GM18502 (cell line): Measurements from ENCODE around the gene TXN.

Experiments
- ATAC-seq: cut with Tn5 transposase; IDR thresholded peaks from one replicate; pipeline ENCODE4 v1.9.1; 2021; ENCODE audit warnings: mild to moderate bottlenecking; ENCODE audit not compliant: unreplicated experiment, poor library complexity

TXN gene

DNA sequence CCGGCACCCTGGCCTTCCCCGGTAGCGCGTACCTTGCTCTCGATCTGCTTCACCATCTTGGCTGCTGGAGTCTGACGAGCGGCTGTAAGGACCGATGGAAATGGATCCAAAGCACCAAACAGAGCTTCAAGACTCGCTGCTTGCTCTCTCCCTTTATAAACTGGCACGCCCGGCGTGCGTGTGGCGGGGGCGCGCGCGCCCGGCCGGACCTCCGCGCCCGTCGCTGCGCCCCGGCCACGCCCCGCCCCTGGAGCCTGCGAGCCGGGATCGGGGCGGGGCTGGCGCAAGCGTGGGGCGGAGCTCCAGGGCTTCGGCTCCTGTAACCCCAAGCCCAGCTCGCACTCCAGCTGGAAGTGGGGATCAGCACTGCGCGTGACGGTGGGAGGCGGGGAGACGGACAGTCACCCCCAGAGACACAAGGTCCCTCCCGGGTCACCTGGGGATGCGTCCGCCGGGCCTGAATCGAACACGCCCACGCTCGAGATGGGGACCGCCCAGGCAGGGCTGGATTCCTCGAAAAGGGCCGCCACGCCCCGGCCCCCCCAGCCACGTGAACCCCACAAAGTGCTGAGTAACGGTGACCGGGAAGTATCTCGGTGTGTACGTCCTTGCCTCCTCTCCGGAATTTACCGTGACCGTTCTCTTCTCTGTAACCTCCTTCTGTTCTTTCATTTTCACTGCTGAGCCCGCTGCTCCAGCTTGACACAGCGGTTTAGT, at the start of gene TXN:
Gene TXN (minus strand): TSS at position 128 of the 717 bp plus-strand sequence. CDS start 72 bp downstream, at position 56.
- ATAC-seq, result peak; percentile 72

DNA sequence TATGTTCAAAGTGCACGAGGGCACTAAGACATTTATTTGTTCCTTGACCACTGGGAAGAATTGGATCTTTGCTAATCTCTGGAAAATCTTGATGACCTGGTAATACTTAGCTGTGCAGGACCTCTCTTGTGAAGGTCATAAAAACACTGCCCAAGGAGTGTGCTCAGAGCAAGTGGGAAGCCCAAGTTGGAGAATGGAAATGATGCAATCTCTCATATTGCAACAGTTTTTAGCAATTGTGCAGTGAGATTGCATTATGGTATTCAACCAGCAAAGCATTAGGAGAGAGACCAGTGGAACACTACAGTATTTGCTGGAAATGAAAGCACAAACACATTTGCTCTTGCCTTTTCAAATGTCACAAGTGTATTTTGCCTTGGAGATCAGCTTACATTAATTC, 46.8 kb upstream of the TXN start:
- ATAC-seq, result no peak

DNA sequence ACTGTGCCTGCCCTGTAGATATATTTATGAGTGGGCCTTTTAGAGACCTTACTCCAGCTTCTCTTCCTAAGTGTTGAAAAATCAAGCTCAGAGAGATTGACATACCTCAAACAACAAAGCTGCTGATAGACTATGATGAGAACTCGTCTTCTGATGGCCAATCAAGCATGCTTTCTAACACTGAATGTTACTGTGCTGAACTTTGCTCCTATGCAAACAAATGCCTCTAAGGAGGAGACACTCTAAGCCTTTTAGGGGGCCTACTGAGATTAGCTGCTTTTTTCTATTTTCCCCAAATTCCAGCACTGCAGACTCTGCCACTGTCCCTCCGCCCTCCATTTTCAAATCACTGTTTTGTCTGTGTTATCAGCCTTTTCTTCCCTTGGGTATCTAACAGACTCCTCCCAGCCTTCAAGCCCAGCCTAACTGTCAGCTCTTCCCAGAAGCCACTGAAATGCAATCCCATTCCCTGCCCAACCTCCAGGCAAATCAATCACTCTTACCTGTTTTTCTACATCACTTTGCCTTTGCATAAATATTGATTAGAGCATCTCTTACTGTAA, 41.8 kb upstream of the TXN start:
- no peak for ATAC-seq

DNA sequence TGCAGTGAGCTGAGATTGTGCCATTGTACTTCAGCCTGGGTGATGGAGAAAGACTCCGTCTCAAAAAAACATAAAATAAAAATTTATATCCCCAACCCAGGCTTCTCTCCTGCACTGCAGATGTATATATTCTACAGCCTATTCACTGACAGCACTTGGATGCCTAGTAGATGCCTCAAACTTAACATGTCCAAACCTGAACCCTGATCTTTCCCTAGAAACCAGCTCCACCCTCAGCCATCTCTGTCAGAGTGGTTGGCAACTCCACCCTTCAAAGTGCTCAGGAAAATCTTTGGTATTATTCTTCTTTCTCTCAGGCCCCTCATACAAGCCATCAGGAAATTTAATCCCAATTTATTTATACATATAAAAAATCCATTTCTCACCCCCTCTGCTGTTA, 36.9 kb upstream of the TXN start:
- ATAC-seq, result no peak

DNA sequence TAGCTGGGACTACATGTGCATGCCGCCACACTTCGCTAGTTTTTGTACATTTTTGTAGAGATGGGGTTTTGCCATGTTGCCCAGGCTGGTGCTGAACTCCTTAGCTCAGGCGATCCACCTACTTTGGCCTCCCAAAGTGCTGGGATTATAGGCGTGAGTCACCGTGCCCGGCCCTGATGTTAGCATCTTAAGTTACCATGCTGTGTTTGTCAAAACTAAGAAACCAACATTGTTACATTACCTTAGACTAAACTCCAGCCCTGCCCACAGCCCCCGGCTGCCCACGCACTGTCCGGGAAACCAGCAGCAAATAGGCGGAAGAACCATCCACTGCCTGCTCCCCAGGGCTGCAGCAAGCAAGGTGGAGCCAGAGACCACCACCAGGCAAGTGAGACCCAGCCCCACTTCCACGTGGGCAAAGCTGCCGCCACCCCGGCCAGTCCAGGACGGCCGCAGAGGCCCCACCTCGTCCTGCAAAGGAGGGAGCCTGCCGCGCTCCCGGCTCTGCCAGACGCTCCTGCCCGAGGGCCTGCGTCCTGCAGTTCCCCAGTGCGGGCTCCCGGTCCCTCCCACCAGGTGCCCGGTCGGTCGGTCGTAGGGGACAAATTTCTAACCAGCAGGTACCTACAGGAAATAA, 35.7 kb upstream of the TXN start:
- ATAC-seq, result no peak

GRCh38 chr9:110290001-110290400, 33.7 kb upstream of the TXN start:
- ATAC-seq, result no peak

DNA sequence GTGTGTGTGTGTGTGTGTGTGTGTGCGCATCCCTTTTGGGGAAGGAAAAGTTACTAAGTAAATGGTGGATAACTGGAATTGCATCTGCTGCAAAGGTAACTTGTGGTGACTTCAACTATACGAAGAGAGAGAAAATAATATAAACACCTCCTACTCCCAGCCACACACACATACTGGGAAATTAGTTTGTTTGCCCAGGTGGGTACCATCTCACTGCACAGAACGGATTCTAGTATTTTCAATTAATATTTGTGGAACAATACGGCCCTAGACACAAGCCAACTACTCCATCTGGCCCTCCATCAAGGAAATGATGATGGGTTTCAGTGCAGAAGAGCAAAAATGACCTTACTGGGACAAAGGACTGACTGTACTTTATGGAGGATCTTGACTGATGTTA, 32.2 kb upstream of the TXN start:
- ATAC-seq, result no peak

DNA sequence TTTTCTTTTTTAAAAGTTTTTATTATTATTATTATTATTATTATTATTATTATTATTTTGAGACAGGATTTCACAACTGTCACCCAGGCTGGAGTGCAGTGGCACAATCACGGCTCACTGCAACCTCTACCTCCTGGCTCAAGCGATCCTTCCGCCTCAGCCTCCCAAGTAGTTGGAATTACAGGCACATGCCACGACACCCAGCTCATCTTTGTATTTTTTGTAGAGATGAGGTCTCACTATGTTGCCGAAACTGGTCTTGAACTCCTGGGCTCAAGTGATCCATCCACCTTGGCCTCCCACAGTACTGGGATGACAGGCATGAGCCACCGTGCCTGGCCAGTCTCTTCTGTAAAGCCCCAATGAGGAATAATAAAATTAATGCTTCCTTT, 31.0 kb upstream of the TXN start:
- ATAC-seq, result no peak

GRCh38 chr9:110284211-110284844, 28.0 kb upstream of the TXN start:
- ATAC-seq, result no peak

DNA sequence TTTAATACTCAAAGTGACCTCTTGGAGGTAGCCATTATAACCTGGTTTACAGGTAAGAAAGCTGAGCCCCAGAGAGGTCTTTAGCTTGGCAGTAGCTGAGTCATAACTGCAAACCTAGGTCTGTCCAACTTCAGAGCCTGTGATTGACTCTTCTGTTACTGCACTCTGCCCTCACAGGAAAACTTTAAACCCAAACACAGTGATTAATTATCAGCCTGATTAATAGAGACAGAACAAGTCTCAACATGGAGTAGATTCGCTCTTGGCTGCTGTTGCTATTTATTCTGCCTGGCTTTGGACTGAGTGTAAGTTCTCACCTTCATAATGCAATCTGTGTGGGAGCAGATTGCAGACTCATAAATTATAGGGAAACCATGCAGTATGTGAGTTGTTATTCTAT, 27.4 kb upstream of the TXN start:
- ATAC-seq, result no peak

DNA sequence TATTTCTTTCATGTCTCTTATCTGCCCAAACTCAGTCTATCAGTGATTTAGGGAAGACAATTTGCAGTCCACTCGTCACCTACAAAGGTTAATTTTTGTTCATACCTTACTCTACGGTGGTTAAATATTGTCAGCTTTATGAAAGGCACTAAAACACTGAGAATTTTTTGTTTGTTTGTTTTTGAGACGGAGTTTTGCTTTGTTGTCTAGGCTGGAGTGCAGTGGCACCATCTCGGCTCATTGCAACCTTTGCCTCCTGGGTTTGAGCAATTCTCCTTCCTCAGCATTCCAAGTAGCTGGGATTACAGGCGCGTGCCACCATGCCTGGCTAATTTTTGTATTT, 26.4 kb upstream of the TXN start:
- no peak for ATAC-seq

GRCh38 chr9:110282018-110282738, 25.9 kb upstream of the TXN start:
- no peak for ATAC-seq

- no peak for ATAC-seq
Observed at GRCh38 chr9:110278080-110278707, 21.9 kb upstream of the TXN start.

GRCh38 chr9:110276781-110277180, 20.5 kb upstream of the TXN start:
- no peak for ATAC-seq

- no peak for ATAC-seq
Observed at GRCh38 chr9:110270211-110270995, 14.1 kb upstream of the TXN start.

DNA sequence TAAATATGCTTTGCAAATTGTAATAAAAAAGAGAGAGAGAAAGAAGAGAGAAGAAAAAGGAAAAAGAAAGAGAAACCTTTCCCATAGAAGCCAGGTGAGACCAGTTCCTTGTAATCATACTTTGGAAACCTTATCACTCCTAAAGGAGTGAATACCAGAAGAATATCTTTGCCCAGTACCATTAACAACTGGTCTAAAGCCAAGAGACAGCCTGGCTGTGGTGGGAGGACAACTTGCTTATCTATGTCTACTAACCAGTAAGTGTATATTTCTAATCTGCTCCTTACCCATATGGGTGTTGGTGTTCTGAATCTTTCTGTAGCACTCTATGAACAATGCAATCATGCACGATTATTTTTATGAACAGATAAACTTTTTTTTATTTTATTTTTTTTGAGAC, 10.5 kb upstream of the TXN start:
- ATAC-seq, result no peak

- ATAC-seq, result no peak
Observed at GRCh38 chr9:110261632-110262031, 5.3 kb upstream of the TXN start.

DNA sequence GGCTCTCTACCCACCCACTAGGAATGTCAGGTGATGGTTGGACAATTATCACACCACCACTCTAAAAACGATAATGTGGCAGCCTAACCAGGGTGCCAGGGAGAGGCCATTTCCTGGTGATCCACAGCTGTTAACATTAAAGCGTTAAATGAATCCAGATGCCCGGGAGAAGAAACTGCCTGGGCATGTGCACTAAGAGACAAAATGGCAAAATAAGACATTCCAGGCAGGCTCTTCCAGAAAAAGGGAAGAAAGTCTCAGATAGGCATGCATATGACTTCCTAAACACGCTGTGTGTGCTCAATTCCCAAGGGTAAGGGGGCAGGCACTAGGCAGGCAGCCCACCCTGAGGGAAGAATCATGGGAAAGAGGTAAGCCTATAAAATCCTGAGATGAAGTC, 4.6 kb upstream of the TXN start:
- ATAC-seq, result no peak

GRCh38 chr9:110259566-110259965, 3.3 kb upstream of the TXN start:
- no peak for ATAC-seq

DNA sequence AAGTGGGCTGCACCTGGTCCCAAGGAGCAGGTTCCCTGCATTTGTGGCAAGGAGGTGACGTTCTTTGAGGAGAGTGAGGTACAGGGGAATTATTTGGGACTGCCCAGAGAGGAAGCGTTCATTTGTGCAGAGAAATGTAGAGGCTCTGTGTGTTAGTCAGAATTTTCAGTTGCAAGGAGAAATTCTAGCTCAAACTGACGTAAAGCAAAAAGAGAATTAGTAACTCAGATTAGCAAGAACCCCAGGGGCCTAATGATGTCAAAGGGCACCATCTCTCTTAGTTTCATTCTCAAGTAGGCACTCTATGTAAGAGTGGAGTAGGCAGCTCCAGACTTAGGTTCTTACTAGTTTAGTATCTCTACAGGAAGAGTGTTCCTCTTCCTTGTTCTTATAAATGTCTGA, 2.4 kb upstream of the TXN start:
- ATAC-seq, result no peak
